WTC11 (cell line): ENCODE data around the gene SYDE2. TPM values are rescaled to one million over a fixed set of nuclear protein-coding genes. Genes with fewer than 3 reads are reported as not detected.

Experiments used
- ATAC-seq: fragments of 200-7000 bp; cut with Tn5 transposase; 2 replicates; pipeline ENCODE4 v1.10.0; 2021; ENCODE audit warnings: mild to moderate bottlenecking, moderate library complexity
- CTCF ChIA-PET: fragments of 300-600 bp; sonication (Branson Sonifier 250); formaldehyde crosslinking; loops from one replicate; lab custom pipeline; 2021; ENCODE audit warnings: antibody characterized with exemption; lab: Charles Lee
- POLR2A ChIA-PET: fragments of 350-600 bp; sonication (Branson Sonifier 250); formaldehyde crosslinking; loops from one replicate; lab custom pipeline; 2021; ENCODE audit warnings: antibody characterized with exemption; lab: Charles Lee
- DNase-seq: peaks from one replicate; pipeline ENCODE4 v3.0.0; 2021; ENCODE audit warnings: low spot score
- H3K27ac Mint-ChIP-seq: 2 replicates; pipeline ENCODE4 v1.8.0; 2021; ENCODE audit warnings: mixed read lengths
- H3K27me3 Mint-ChIP-seq: 2 replicates; pipeline ENCODE4 v1.8.0; 2021; ENCODE audit warnings: low read depth, mild to moderate bottlenecking, moderate library complexity, mixed read lengths
- H3K36me3 Mint-ChIP-seq: 2 replicates; pipeline ENCODE4 v1.8.0; 2021; ENCODE audit warnings: mixed read lengths
- H3K4me1 Mint-ChIP-seq: 2 replicates; pipeline ENCODE4 v1.8.0; 2022; ENCODE audit warnings: mixed read lengths
- H3K4me3 Mint-ChIP-seq: 2 replicates; pipeline ENCODE4 v1.8.0; 2021; ENCODE audit warnings: mild to moderate bottlenecking, moderate library complexity, mixed read lengths
- H3K9me3 Mint-ChIP-seq: 2 replicates; pipeline ENCODE4 v1.8.0; 2021; ENCODE audit warnings: mixed read lengths
- ATF2 ChIP-seq: sonication (generic); formaldehyde crosslinking; IDR thresholded peaks from 2 replicates; pipeline ENCODE4 v1.8.1; 2022; ENCODE audit warnings: low read depth, missing genetic modification reagents, borderline replicate concordance
- EMX1 ChIP-seq: fragments of 250-450 bp; sonication (Bioruptor Pico); IDR thresholded peaks from 2 replicates; pipeline ENCODE4 v1.8.0; 2021; ENCODE audit warnings: mild to moderate bottlenecking
- GTF2I ChIP-seq: fragments of 250-450 bp; sonication (Bioruptor Pico); conservative IDR thresholded peaks from 2 replicates; pipeline ENCODE4 v1.4.0; 2021; ENCODE audit warnings: mild to moderate bottlenecking
- IRF1 ChIP-seq: sonication (generic); formaldehyde crosslinking; IDR thresholded peaks from 2 replicates; pipeline ENCODE4 v1.8.0; 2023; ENCODE audit warnings: missing genetic modification reagents
- NFATC4 ChIP-seq: fragments of 250-450 bp; sonication (Bioruptor Pico); IDR thresholded peaks from 2 replicates; pipeline ENCODE4 v1.9.0; 2021; ENCODE audit warnings: mild to moderate bottlenecking
- OVOL2 ChIP-seq: fragments of 250-450 bp; sonication (Bioruptor Pico); IDR thresholded peaks from 2 replicates; pipeline ENCODE4 v1.9.0; 2021; ENCODE audit warnings: mild to moderate bottlenecking, borderline replicate concordance
- PREB ChIP-seq: sonication (generic); formaldehyde crosslinking; IDR thresholded peaks from 2 replicates; pipeline ENCODE4 v1.8.1; 2022; ENCODE audit warnings: mild to moderate bottlenecking, missing genetic modification reagents, moderate library complexity, borderline replicate concordance
- RORB ChIP-seq: fragments of 250-450 bp; sonication (Bioruptor Pico); IDR thresholded peaks from 2 replicates; pipeline ENCODE4 v1.9.0; 2021; ENCODE audit warnings: mild to moderate bottlenecking
- SMAD4 ChIP-seq: sonication (generic); formaldehyde crosslinking; IDR thresholded peaks from 2 replicates; pipeline ENCODE4 v1.8.0; 2022; ENCODE audit warnings: mild to moderate bottlenecking, missing genetic modification reagents
- SOX15 ChIP-seq: fragments of 250-450 bp; sonication (Bioruptor Pico); IDR thresholded peaks from 2 replicates; pipeline ENCODE4 v1.9.0; 2021; ENCODE audit warnings: mild to moderate bottlenecking
- ZBTB21 ChIP-seq: sonication (generic); formaldehyde crosslinking; IDR thresholded peaks from 2 replicates; pipeline ENCODE4 v1.8.1; 2023; ENCODE audit warnings: mild to moderate bottlenecking, missing genetic modification reagents, borderline replicate concordance
- ZNF263 ChIP-seq: sonication (generic); formaldehyde crosslinking; IDR thresholded peaks from 2 replicates; pipeline ENCODE4 v1.8.1; 2022; ENCODE audit warnings: low read depth, mild to moderate bottlenecking, moderate library complexity, missing genetic modification reagents
- ZNF281 ChIP-seq: sonication (generic); formaldehyde crosslinking; IDR thresholded peaks from 2 replicates; pipeline ENCODE4 v1.8.0; 2023; ENCODE audit warnings: mild to moderate bottlenecking, missing genetic modification reagents
- ZNF396 ChIP-seq: fragments of 250-450 bp; sonication (Bioruptor Pico); IDR thresholded peaks from 2 replicates; pipeline ENCODE4 v1.8.0; 2021; ENCODE audit warnings: mild to moderate bottlenecking, moderate library complexity, borderline replicate concordance
- ZNF416 ChIP-seq: fragments of 250-450 bp; sonication (Bioruptor Pico); IDR thresholded peaks from 2 replicates; pipeline ENCODE4 v1.9.0; 2021; ENCODE audit warnings: mild to moderate bottlenecking, inconsistent platforms
- ZNF423 ChIP-seq: fragments of 250-450 bp; sonication (Bioruptor Pico); IDR thresholded peaks from 2 replicates; pipeline ENCODE4 v2.1.2; 2022; ENCODE audit warnings: mild to moderate bottlenecking, moderate library complexity
- ZSCAN18 ChIP-seq: fragments of 250-450 bp; sonication (Bioruptor Pico); IDR thresholded peaks from 2 replicates; pipeline ENCODE4 v2.1.2; 2022; ENCODE audit warnings: mild to moderate bottlenecking, moderate library complexity
- total RNA-seq: library from RNA; stranded (reverse); gene quantifications from 3 replicates; pipeline ENCODE4 v1.2.3, GENCODE V29; 2021

The SYDE2 gene
- total RNA-seq, 1 experiment from 2014 or later = 13.8 TPM

GRCh38 chr1:85118751-85119150 is 82.1 kb downstream of the SYDE2 start:
- Mint-ChIP-seq H3K4me1 (peaks cover 12% of the 10 kb centered on the region), H3K4me3 (no peak overlapping the region), H3K36me3 (no peaks in the 10 kb centered on the region), H3K27ac (no peak overlapping the region), H3K27me3 (no peaks in the 10 kb centered on the region), H3K9me3 (no peaks in the 10 kb centered on the region)
- no peak for TF ChIP-seq ZNF263 (CRISPR knock-in tag)
- TF ChIP-seq ZNF281 (CRISPR knock-in tag) = no peak
- no peak for TF ChIP-seq SOX15 (CRISPR knock-in tag)
- no peak for TF ChIP-seq SMAD4 (CRISPR knock-in tag)
- TF ChIP-seq ZNF423 (CRISPR knock-in tag) = no peak
- no peak for TF ChIP-seq ZNF396
- TF ChIP-seq NFATC4 (CRISPR knock-in tag) = no peak
- TF ChIP-seq OVOL2 = no peak
- no peak for TF ChIP-seq ZSCAN18 (CRISPR knock-in tag)
- ChIA-PET CTCF (no interaction called here), POLR2A (no interaction called here)
- ATAC-seq (no peak), DNase-seq (no peak)

GRCh38 chr1:85116856-85117255 is 84.0 kb downstream of the SYDE2 start:
- no peak overlapping the region for H3K4me3 Mint-ChIP-seq
- ATAC-seq (no peak), DNase-seq (no peak)
- CTCF ChIA-PET = interaction anchor here (1.1 kb wide), 1 partner anchor 172 kb away, joined by 3 read pairs; no protein-coding TSS in a partner anchor
- H3K27me3 Mint-ChIP-seq = no peaks in the 10 kb centered on the region
- POLR2A ChIA-PET = no interaction called here
- H3K27ac Mint-ChIP-seq = no peak overlapping the region
- peaks cover 12% of the 10 kb centered on the region for H3K4me1 Mint-ChIP-seq
- no peaks in the 10 kb centered on the region for H3K9me3 Mint-ChIP-seq
- no peak for TF ChIP-seq EMX1
- H3K36me3 Mint-ChIP-seq = no peaks in the 10 kb centered on the region

GRCh38 chr1:85115933-85116332 is 84.9 kb downstream of the SYDE2 start:
- POLR2A ChIA-PET = no interaction called here
- Mint-ChIP-seq H3K27ac (no peak overlapping the region), H3K4me1 (peaks cover 2% of the 10 kb centered on the region), H3K36me3 (no peaks in the 10 kb centered on the region)
- no peak for TF ChIP-seq ZBTB21 (CRISPR knock-in tag)
- TF ChIP-seq RORB (CRISPR knock-in tag) = no peak
- TF ChIP-seq ZNF416 (CRISPR knock-in tag) = no peak
- no peak for TF ChIP-seq PREB (CRISPR knock-in tag)
- no peak for TF ChIP-seq SOX15 (CRISPR knock-in tag)
- TF ChIP-seq ATF2 (CRISPR knock-in tag) = no peak
- TF ChIP-seq GTF2I (CRISPR knock-in tag) = no peak
- no peak for TF ChIP-seq IRF1
- TF ChIP-seq, all 79 proteins: peak for 0
- H3K4me3 Mint-ChIP-seq = no peak overlapping the region
- H3K27me3 Mint-ChIP-seq = no peaks in the 10 kb centered on the region
- DNase-seq (no peak), ATAC-seq (no peak)
- CTCF ChIA-PET = interaction anchor here (0.6 kb wide), 1 partner anchor 144 kb away, joined by 3 read pairs; no protein-coding TSS in a partner anchor
- no peaks in the 10 kb centered on the region for H3K9me3 Mint-ChIP-seq
